ENCODE results near the gene ASPN.

DNA sequence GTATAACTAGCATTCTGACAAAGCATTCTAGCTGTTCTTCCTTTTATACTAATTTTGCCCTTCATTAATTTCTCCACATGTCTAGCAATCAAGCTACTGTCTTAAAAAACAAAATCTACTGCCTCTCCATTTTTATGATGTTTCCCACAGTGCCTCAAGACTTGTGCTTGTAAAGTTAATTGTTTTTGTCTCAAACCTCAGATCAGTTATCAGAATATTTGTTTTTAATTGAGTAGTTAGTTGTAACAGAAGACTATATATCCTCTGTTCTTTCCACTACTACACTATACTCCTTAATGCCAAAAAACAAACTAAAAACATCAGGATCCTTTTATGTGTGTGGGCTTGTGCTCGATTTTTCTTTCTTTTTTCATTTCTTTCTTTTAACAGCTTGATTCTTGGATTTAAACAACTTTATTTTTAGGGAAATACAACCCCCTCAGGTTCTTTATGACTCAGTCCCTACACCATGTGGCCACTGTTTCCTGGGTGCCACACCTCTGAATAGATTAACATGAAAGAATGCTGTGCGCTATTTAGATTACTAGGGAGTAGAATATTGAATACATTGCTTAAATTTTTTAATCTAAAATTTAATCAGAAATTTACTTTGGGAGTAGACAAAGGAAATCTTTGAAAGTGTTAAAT is 1.2 kb downstream of the ASPN start:
- TF ChIP-seq GATA2 (IDR thresholded peaks at IDR 0.05; ENCODE audit: low read depth, low read length) (no peak), GATA3 (IDR thresholded peaks at IDR 0.05; ENCODE audit: low read depth, low read length) (no peak)

Data from SH-SY5Y (cell line).